Activated CD4-positive, alpha-beta T cell treated with anti-CD3 and anti-CD28 coated beads for 48 hours (primary cell): ENCODE data around the gene KLHL18.
A peak's percentile ranks its signal among the peaks of the same experiment; 100 is the strongest.
"Not testable (repeated sequence)": the region's sequence is repeated elsewhere in the genome, so short reads cannot be mapped to it uniquely, and the experiment has no call there.

Experiments used
- DNase-seq: peaks from one replicate; pipeline ENCODE4 v3.0.0-alpha.2; 2020

Gene KLHL18

GRCh38 chr3:47276558-47276957 lies 6.2 kb upstream of the KLHL18 start:
- DNase-seq, result no peak

- no peak for DNase-seq
These were observed 2.2 kb upstream of the KLHL18 start for GRCh38 chr3:47280519-47280918.

DNA sequence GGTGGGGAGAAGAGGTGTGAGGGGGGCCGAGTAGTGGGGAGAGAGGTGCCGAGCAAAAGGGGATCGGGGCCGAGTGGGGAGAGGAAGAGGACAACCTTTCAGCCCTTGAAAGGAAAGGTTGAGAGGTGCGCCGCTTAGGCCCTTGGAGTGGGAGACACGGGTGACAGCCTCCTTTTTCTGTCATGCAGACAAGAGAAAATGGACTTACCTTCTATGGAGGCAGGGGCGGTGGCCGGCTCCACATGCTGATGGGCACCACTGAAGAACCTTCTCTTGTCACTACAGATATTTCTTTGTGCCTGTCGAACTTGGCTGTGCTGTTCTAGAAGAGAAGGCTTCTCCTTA lies 421 bp downstream of the KLHL18 start:
- DNase-seq, result peak; percentile 34

- peak; percentile 61 for DNase-seq
These were observed 1.0 kb downstream of the KLHL18 start for GRCh38 chr3:47283591-47284364.

- DNase-seq, result no peak
These were observed 6.5 kb downstream of the KLHL18 start for GRCh38 chr3:47288966-47289910.

DNA sequence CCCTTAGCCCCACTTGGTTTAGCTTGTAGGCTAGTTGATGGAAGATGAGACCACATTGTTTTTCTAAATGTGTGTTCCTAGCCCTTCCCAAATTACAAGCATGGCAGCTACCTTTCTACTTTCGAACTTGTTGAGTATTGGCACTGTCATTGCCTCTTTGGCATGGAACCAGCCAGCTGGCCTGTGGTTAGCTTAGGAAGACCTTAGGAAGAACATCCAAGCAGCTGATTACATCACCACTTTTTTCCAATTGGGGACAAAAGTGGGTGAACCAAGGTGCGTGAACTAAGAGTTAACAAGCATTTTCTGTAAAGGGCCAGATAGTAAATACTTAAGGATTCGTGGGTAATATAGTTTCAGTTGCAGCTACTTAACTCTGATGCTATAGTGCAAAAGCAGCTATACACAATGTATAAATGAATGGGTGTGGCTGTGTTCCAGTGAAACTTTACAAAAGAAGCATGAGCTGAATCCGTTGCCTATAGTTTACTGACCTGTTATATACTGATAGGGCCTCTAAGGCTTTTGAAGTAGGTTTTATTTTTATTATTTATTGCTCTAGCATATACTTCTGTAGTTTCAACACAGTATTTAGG lies 8.5 kb downstream of the KLHL18 start:
- DNase-seq, result no peak

- not testable (repeated sequence) for DNase-seq
These were observed 9.1 kb downstream of the KLHL18 start for GRCh38 chr3:47291754-47292420.

DNA sequence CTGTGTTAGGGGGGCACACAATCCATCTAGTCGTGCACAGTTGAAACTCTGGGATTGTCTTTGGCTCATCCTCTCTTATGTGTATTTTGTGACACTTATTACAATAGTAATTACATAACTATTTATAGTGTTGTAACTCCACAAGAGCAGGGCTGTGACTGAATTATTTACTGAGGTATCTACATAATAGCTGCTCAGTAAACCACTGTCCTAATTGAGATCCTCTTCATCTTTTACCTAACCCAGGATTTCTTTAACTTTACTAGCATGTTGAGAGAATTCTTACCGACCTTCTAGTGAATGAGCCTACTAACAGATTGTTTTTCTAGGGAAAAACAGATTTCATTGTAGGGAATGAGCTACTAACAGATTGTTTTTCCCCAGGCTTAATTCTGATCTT lies 11.1 kb downstream of the KLHL18 start:
- DNase-seq, result no peak

DNA sequence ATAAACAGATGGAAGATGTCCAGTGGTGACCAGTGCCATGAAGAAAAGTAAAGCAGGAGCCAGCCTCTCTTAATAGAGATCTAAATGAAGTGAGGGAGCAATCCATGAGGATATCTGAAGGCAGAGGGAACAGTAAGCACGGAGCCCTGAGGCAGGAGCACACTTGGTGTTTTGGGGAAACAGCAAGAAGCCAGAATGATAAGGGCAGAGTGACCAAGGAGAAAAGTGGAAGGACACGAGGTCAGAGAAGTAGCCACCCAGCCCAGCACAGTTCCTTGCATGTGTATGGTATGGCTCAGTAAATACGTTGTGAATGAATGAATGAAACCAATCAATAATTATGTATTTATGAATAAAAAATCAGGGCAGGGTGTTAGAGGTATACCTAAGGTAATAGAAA lies 11.6 kb downstream of the KLHL18 start:
- DNase-seq, result no peak

GRCh38 chr3:47295322-47295721 lies 12.6 kb downstream of the KLHL18 start:
- DNase-seq, result no peak

DNA sequence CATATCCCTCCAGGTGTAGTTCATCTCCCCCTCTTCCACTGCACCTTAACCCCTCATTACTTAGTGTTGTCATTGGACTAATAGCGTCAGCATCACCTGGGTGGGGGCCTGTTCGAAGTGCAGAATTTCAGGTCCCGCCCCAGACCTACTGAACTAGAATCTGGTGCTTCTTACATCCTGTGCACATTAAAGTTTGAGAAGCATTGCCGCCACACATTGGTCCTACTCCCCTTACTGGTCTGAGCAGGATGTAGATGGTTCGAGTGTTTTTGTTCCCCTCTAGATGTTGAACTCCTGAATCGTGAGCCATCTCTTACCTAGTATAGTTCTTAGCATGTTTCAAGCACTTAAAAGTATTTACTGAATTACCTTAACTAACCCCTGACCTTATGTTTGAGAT lies 13.2 kb downstream of the KLHL18 start:
- no peak for DNase-seq

- DNase-seq, result no peak
These were observed 14.0 kb downstream of the KLHL18 start for GRCh38 chr3:47296562-47297302.

DNA sequence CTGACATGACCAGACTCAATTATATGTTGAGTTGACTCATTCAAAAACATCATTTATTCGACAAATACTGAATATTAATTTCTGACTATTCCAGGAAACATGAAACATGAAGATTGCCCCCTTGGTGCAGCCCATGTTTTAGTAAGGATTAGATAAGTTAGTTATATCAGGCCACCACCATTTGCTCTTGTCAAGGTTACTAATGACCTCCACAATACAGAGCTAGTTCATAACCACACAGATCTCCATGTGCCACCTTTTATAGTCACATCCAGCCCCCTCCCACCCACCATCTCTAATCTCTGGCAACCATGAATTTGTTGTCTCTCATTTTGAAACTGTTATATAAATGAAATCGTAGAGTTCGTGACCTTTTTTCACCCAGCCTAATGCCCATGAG lies 15.7 kb downstream of the KLHL18 start:
- DNase-seq, result no peak

- no peak for DNase-seq
These were observed 16.9 kb downstream of the KLHL18 start for GRCh38 chr3:47299381-47300318.

GRCh38 chr3:47301456-47301855 lies 18.7 kb downstream of the KLHL18 start:
- no peak for DNase-seq

DNA sequence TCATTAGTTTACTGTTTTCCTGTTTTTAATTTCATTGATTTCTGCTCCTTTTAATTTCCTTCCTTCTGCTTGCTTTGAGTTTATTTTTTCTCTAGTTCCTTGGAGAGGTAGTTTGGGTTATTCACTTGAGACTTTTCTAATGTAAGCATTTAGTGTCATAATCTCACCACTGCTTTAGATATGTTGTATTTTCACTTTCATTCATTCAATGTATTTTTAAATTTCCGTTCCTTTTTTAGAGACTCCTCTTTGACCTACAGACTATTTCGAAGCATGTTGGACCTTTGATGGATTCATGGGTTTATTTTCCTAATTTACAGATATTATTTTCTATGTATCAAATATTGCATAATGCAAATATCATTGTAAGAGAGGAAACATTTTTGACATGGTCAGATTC lies 23.3 kb downstream of the KLHL18 start:
- DNase-seq, result no peak

DNA sequence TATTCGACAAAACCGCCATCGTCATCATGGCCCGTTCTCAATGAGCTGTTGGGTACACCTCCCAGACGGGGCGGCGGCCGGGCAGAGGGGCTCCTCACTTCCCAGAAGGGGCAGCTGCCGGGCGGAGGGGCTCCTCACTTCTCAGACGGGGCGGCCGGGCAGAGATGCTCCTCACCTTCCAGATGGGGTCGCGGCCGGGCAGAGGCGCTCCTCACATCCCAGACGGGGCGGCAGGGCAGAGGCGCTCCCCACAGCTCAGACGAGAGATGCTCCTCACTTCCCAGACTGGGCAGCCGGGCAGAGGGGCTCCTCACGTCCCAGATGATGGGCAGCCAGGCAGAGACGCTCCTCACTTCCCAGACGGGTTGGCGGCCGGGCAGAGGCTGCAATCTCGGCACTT lies 26.5 kb downstream of the KLHL18 start:
- not testable (repeated sequence) for DNase-seq

DNA sequence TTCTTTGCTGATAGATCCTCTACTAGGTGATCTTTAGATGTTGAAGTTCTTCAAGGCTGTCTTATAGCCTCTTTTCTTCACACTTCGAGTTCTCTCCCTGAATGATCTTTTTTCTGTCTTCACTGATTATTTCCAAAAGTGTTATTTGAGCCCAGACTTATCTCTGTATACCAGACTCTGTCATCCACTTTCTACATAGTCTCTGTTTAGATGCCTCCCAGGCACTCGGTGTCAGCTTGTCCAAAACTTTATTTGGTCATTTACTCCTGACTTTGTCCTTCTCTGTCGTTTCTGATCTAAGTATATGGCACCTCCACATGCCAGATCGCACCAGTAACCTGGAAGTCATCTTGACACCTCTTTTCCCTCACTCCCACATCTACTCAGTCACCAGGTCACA lies 27.6 kb downstream of the KLHL18 start:
- DNase-seq, result no peak

DNA sequence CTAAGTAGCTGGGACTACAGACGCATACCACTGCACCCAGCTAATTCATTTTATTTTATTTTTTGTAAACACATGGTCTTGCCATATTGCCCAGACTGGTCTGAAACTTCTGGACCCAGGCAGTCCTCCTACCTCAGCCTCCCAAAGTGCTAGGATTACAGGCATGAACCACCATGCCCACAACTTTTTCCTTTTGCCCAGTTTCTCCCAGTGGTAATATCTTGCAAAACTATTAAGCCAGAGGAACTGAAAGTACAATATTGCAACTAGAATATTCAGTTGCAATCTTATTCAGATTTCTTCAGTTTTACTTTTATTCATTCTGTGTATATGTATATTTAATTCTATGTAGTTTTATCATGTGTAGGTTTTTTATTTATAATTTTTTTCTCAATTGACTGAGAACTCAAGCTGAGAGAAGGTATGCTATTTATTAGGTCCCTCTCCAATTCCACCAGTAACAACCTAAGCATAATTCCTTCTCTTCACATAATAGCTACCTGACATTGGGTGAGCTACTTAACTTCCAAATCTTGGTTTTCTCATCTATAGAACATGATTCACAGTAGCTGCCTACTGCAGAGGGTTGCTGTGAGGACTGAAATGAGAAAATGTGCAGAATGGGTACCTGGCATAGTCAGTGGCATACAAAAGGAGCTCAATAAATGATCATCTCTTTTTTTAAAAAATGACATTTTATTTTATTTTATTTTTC lies 30.8 kb downstream of the KLHL18 start:
- no peak for DNase-seq

- no peak for DNase-seq
These were observed 31.5 kb downstream of the KLHL18 start for GRCh38 chr3:47314056-47314764.
